Activated CD4-positive, alpha-beta T cell treated with anti-CD3 and anti-CD28 coated beads for 36 hours (primary cell): ENCODE measurements around the gene KBTBD12. TPM values are rescaled to one million over a fixed set of nuclear protein-coding genes. Genes with fewer than 3 reads are reported as not detected.

Experiments used
- ATAC-seq: fragments of 200-7000 bp; cut with Tn5 transposase; one replicate; pipeline ENCODE4 v1.10.0; 2021; ENCODE audit warnings: mild to moderate bottlenecking, moderate library complexity
- CTCF ChIA-PET: fragments of 350-600 bp; sonication (Branson Sonifier 250); formaldehyde crosslinking; loops from one replicate; lab custom pipeline; 2021; ENCODE audit warnings: antibody characterized with exemption; lab: Charles Lee
- POLR2A ChIA-PET: fragments of 350-600 bp; sonication (Branson Sonifier 250); formaldehyde crosslinking; loops from one replicate; lab custom pipeline; 2021; ENCODE audit warnings: antibody characterized with exemption, inconsistent platforms; lab: Charles Lee
- DNase-seq: peaks from one replicate; pipeline ENCODE4 v3.0.0-alpha.2; 2020
- H3K27ac Mint-ChIP-seq: one replicate; pipeline ENCODE4 v1.8.0; 2021; ENCODE audit warnings: mixed read lengths
- H3K27me3 Mint-ChIP-seq: one replicate; pipeline ENCODE4 v1.8.0; 2021; ENCODE audit warnings: mixed read lengths
- H3K36me3 Mint-ChIP-seq: one replicate; pipeline ENCODE4 v1.8.0; 2021; ENCODE audit warnings: low read depth, mixed read lengths
- H3K4me1 Mint-ChIP-seq: one replicate; pipeline ENCODE4 v1.8.0; 2021; ENCODE audit warnings: mixed read lengths
- H3K4me3 Mint-ChIP-seq: one replicate; pipeline ENCODE4 v1.8.0; 2021; ENCODE audit warnings: mild to moderate bottlenecking, moderate library complexity, mixed read lengths
- H3K9me3 Mint-ChIP-seq: one replicate; pipeline ENCODE4 v1.8.0; 2021; ENCODE audit warnings: low read depth, mixed read lengths
- intact Hi-C, 2 experiments: fragments of 100-400 bp; cut with DNase I in 1 of 2; cut with micrococcal nuclease in 1 of 2; formaldehyde crosslinking; loops; one replicate each; pipeline versions ENCODE4 v1.14.2 to v1.15.1; 2022 to 2024; cut with DNase I, micrococcal nuclease
- total RNA-seq, 2 experiments: library from RNA; stranded (reverse); gene quantifications; one replicate each; pipeline ENCODE4 v1.2.3, GENCODE V29; 2021

The KBTBD12 gene
- total RNA-seq, 2 experiments from 2014 or later = not detected

DNA sequence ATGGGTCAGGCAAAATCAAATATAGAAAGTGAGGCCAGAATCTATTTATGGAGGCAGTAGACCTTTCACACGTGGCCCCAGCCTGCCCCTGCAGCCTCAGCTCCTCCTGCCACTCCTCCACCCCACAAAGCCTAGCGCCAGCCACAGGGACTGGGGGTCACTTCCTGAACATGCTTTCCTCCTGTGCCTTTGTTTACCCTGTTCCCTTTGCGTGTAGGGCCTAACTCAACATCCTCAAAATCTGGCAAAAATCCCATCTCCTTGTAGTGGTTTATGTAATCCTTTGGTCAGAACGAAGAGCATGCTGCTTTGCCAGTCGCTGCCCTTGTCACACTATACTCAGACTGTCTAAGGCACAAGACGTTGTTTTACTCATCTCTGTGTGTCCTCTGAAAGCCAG, 39.6 kb downstream of the KBTBD12 start:
- ChIA-PET POLR2A (no interaction called here), CTCF (interaction anchor here (0.5 kb wide), 1 partner anchor 216 kb away, joined by 3 read pairs; no protein-coding TSS in a partner anchor)
- Mint-ChIP-seq H3K4me3 (no peak overlapping the region), H3K36me3 (no peaks in the 10 kb centered on the region), H3K27me3 (peaks cover 12% of the 10 kb centered on the region), H3K9me3 (no peaks in the 10 kb centered on the region), H3K27ac (no peak overlapping the region), H3K4me1 (no peaks in the 10 kb centered on the region)
- intact Hi-C loops = loop anchor here in 1 of 2 experiments (10.0 kb wide), 1 partner anchor 1600 kb away; the partner anchor contains the start of gene KLF15
- DNase-seq (no peak), ATAC-seq (no peak)

DNA sequence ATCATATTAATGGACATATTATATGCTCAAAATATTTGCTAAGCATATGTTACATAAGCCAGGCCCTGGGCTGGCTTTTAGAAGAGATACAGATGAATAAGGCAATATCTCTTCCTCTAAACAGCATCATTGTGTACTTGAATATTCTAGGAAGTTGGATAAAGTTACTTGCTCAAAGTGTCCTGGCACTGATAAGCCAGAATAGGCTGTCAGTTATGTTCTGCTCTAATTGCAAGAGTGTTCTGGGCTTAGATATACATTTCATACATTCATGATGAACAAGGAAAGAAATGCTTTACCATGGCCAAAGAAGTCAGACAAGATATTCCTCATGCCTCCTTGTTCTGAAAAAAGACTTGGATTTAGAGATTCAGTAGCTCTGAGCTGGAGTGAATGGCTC, 40.7 kb downstream of the KBTBD12 start:
- DNase-seq (no peak), ATAC-seq (no peak)
- Mint-ChIP-seq H3K27ac (no peak overlapping the region), H3K36me3 (no peaks in the 10 kb centered on the region), H3K4me1 (no peaks in the 10 kb centered on the region), H3K27me3 (peaks cover 11% of the 10 kb centered on the region), H3K4me3 (no peak overlapping the region), H3K9me3 (no peaks in the 10 kb centered on the region)
- intact Hi-C loops = loop anchor here in 1 of 2 experiments (10.0 kb wide), 1 partner anchor 1601 kb away; the partner anchor contains the start of gene KLF15
- ChIA-PET POLR2A (no interaction called here), CTCF (interaction anchor here (0.7 to 1.1 kb wide), 2 partner anchors 9 to 11 kb away, joined by 3 to 4 read pairs; no protein-coding TSS in a partner anchor)

DNA sequence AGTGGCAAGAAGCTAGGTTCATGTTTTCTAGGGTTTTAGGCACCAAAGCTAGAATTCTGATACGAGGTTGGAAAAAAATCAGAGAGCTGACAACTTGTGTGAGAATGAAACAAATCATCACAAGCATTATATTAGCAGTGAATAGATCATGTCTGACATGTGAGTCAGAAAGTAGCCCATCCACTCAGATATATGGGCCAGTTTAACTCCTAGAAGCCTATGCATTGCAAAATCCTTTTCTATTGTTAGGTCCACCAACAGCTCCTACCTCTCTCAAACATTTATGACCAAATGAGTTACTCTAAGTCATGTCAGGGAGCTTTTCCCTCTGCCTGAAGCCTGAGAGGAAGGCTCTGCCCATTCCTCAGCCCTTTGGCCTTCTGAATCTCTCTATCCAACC, 44.0 kb downstream of the KBTBD12 start:
- ATAC-seq (no peak), DNase-seq (no peak)
- POLR2A ChIA-PET = no interaction called here
- Mint-ChIP-seq H3K4me1 (no peaks in the 10 kb centered on the region), H3K4me3 (no peak overlapping the region), H3K36me3 (no peaks in the 10 kb centered on the region), H3K27ac (no peak overlapping the region), H3K27me3 (peaks cover 10% of the 10 kb centered on the region), H3K9me3 (no peaks in the 10 kb centered on the region)
- intact Hi-C loops = loop anchor here in 1 of 2 experiments (10.0 kb wide), 1 partner anchor 1604 kb away; the partner anchor contains the start of gene KLF15
- CTCF ChIA-PET = interaction anchor here (0.7 kb wide), 1 partner anchor 10 kb away, joined by 4 read pairs; no protein-coding TSS in a partner anchor

GRCh38 chr3:127959873-127960272, 44.8 kb downstream of the KBTBD12 start:
- CTCF ChIA-PET = interaction anchor here (0.6 to 0.7 kb wide), 2 partner anchors 9 to 12 kb away, joined by 4 read pairs; no protein-coding TSS in a partner anchor
- no peak overlapping the region for H3K27ac Mint-ChIP-seq
- peaks cover 5% of the 10 kb centered on the region for H3K27me3 Mint-ChIP-seq

DNA sequence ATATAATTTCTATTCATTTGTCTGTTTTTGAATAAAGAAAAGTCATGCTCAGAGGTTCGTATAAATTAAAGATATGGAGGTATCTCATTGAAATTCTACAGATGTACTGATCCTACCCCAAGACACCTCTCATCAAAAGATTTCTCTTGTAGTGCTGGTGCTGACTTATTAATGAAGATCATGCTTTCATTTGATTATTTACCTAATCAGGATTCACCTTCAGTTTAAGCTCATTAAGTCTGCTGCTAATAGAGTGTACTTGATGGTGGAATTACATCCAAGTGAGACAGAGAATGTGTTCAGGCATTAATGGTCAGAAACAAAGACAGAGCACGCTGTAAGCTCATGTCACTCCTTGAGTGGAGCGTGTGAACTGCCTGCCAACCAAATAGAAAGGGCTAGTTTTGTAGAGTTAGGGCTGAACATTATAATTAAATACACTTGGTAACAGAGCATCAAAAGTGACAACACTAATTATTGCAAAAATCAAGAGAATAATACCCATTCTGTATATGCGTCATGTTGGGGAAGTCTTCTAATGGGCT, 45.5 kb downstream of the KBTBD12 start:
- Mint-ChIP-seq H3K27ac (no peak overlapping the region), H3K4me3 (no peak overlapping the region), H3K36me3 (no peaks in the 10 kb centered on the region), H3K4me1 (no peaks in the 10 kb centered on the region), H3K27me3 (peaks cover 5% of the 10 kb centered on the region), H3K9me3 (no peaks in the 10 kb centered on the region)
- ATAC-seq = no peak
- no peak for DNase-seq
- intact Hi-C loops = no loop called here
- ChIA-PET POLR2A (no interaction called here), CTCF (interaction anchor here (0.6 kb wide), 1 partner anchor 13 kb away, joined by 4 read pairs; no protein-coding TSS in a partner anchor)

More at GRCh38 chr3:127959873-127960272, 44.8 kb downstream of the KBTBD12 start:
- POLR2A ChIA-PET = no interaction called here
- Mint-ChIP-seq H3K4me1 (no peaks in the 10 kb centered on the region), H3K36me3 (no peaks in the 10 kb centered on the region), H3K4me3 (no peak overlapping the region), H3K9me3 (no peaks in the 10 kb centered on the region)
- DNase-seq (peak; percentile 17), ATAC-seq (no peak)
- intact Hi-C loops = loop anchor here in 1 of 2 experiments (10.0 kb wide), 1 partner anchor 1605 kb away; the partner anchor contains the start of gene KLF15

DNA sequence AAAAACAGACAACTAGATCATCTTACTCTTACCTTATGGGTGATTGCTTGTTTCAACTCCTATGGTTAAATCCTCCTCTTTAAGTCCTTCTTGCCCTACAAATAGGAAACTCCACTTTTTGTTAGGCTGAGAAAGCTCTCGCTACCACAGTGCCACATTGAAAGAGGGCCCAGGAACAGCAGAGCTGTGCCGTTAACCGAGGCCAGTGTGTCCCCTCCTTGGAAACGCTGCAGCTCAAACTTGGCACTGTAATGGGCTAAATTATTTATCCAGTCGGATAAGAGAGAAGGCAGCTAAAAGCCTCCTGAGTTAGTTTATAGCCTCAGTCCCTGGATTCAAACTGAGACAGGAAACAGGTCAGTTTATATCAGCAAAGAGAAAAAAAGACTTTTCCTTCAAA, 46.1 kb downstream of the KBTBD12 start:
- no peak for DNase-seq
- Mint-ChIP-seq H3K27me3 (peaks cover 5% of the 10 kb centered on the region), H3K4me1 (no peaks in the 10 kb centered on the region), H3K4me3 (no peak overlapping the region), H3K36me3 (no peaks in the 10 kb centered on the region), H3K27ac (no peak overlapping the region), H3K9me3 (no peaks in the 10 kb centered on the region)
- ATAC-seq = no peak
- ChIA-PET CTCF (no interaction called here), POLR2A (no interaction called here)
- intact Hi-C loops = no loop called here

GRCh38 chr3:127961963-127962362, 46.9 kb downstream of the KBTBD12 start:
- CTCF ChIA-PET = no interaction called here

DNA sequence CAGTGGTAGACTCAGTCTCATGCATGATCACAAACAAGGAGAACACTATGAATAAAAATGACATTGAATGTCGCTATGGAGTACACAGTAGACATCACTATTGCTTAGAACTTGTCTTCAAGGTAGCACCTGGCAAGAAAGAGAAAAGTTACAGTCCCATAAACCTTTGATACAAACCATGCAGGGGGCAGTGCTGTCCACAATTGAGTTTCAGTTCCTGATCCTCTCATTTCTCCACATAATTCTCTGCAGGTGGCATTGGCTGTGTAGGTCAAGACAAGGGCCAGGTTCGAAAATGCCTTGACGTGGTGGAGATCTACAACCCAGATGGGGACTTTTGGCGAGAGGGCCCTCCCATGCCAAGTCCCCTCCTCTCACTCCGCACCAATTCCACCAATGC, 47.9 kb downstream of the KBTBD12 start:
- ChIA-PET POLR2A (no interaction called here), CTCF (no interaction called here)
- Mint-ChIP-seq H3K9me3 (no peaks in the 10 kb centered on the region), H3K4me1 (no peaks in the 10 kb centered on the region), H3K4me3 (no peak overlapping the region), H3K27me3 (peaks cover 14% of the 10 kb centered on the region), H3K36me3 (no peaks in the 10 kb centered on the region), H3K27ac (no peak overlapping the region)
- no peak for ATAC-seq
- intact Hi-C loops = no loop called here
- DNase-seq = no peak

More at GRCh38 chr3:127961963-127962362, 46.9 kb downstream of the KBTBD12 start:
- peaks cover 10% of the 10 kb centered on the region for H3K27me3 Mint-ChIP-seq
- no peaks in the 10 kb centered on the region for H3K9me3 Mint-ChIP-seq
- intact Hi-C loops = no loop called here
- DNase-seq (no peak), ATAC-seq (peak; percentile 42)
- POLR2A ChIA-PET = no interaction called here
- H3K4me1 Mint-ChIP-seq = no peaks in the 10 kb centered on the region
- no peaks in the 10 kb centered on the region for H3K36me3 Mint-ChIP-seq
- no peak overlapping the region for H3K4me3 Mint-ChIP-seq
- H3K27ac Mint-ChIP-seq = no peak overlapping the region

GRCh38 chr3:127964053-127964452, 49.0 kb downstream of the KBTBD12 start:
- Mint-ChIP-seq H3K4me3 (no peak overlapping the region), H3K9me3 (no peaks in the 10 kb centered on the region), H3K4me1 (no peaks in the 10 kb centered on the region), H3K27me3 (peaks cover 14% of the 10 kb centered on the region), H3K27ac (no peak overlapping the region), H3K36me3 (no peaks in the 10 kb centered on the region)
- no peak for ATAC-seq
- DNase-seq = no peak
- intact Hi-C loops = no loop called here
- ChIA-PET POLR2A (no interaction called here), CTCF (interaction anchor here (0.7 kb wide), 1 partner anchor 343 kb away, joined by 3 read pairs; no protein-coding TSS in a partner anchor)

GRCh38 chr3:127964816-127965215, 49.8 kb downstream of the KBTBD12 start:
- intact Hi-C loops = no loop called here
- ATAC-seq (no peak), DNase-seq (no peak)
- Mint-ChIP-seq H3K36me3 (no peaks in the 10 kb centered on the region), H3K27me3 (peaks cover 14% of the 10 kb centered on the region), H3K9me3 (no peaks in the 10 kb centered on the region), H3K4me3 (no peak overlapping the region), H3K27ac (no peak overlapping the region), H3K4me1 (no peaks in the 10 kb centered on the region)
- ChIA-PET POLR2A (no interaction called here), CTCF (interaction anchor here (0.9 kb wide), 1 partner anchor 9 kb away, joined by 4 read pairs; no protein-coding TSS in a partner anchor)

GRCh38 chr3:127967316-127967715, 52.3 kb downstream of the KBTBD12 start:
- POLR2A ChIA-PET = no interaction called here
- intact Hi-C loops = no loop called here
- no peaks in the 10 kb centered on the region for H3K36me3 Mint-ChIP-seq
- CTCF ChIA-PET = interaction anchor here (0.8 to 1.0 kb wide), 2 partner anchors 12 to 60 kb away, joined by 3 read pairs; no protein-coding TSS in a partner anchor
- no peak overlapping the region for H3K4me3 Mint-ChIP-seq
- no peak for DNase-seq
- H3K4me1 Mint-ChIP-seq = no peaks in the 10 kb centered on the region
- H3K27me3 Mint-ChIP-seq = peaks cover 15% of the 10 kb centered on the region
- no peak overlapping the region for H3K27ac Mint-ChIP-seq
- no peak for ATAC-seq
- H3K9me3 Mint-ChIP-seq = no peaks in the 10 kb centered on the region
